ENCODE measurements around the gene IFFO2. TPM values are rescaled to one million over a fixed set of nuclear protein-coding genes. Genes with fewer than 3 reads are reported as not detected.
A peak's percentile ranks its signal among the peaks of the same experiment; 100 is the strongest.

IFFO2 gene
- total and polyA plus RNA-seq, 2 of the 8 experiments (the other 6 are each of a cell fraction or from before 2014, with no cell fraction given), result 6.6 to 10.4 TPM

DNA sequence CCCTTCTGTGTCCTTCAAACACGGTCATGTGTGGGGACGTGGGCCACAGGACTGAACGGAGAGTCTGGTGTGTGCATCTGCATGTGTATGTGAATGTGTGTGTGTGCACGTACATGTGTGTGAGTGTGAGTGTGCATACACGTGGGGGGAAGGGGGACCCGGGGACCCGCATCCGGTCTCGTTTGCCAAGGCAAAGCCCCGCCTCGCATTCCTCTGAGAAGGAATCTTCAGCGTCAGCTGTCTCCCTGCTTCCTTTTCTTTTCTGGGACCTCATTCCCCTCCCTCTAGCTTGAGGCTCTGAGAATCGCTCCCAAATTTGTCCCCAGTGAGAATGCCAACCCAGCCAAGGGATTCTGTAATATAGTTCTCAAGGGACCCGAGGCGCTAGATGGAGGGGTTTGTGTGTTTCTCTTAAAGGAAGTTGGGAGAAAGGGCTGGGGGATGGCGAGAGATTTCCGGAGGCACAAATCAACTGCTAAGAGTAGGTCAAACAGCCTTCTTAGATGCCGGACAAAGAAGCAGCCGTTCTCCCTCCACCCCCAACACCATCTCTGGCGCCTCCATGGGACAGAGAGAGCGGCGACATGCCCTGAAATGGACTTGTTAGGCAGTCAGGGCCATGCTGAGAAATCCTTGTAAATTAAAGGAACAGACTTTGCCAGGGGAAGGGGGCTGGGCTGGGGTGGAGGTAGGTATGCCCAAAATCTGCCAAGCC is 6.6 kb downstream of the IFFO2 start (continued):
- TF ChIP-seq, protein P1, sequence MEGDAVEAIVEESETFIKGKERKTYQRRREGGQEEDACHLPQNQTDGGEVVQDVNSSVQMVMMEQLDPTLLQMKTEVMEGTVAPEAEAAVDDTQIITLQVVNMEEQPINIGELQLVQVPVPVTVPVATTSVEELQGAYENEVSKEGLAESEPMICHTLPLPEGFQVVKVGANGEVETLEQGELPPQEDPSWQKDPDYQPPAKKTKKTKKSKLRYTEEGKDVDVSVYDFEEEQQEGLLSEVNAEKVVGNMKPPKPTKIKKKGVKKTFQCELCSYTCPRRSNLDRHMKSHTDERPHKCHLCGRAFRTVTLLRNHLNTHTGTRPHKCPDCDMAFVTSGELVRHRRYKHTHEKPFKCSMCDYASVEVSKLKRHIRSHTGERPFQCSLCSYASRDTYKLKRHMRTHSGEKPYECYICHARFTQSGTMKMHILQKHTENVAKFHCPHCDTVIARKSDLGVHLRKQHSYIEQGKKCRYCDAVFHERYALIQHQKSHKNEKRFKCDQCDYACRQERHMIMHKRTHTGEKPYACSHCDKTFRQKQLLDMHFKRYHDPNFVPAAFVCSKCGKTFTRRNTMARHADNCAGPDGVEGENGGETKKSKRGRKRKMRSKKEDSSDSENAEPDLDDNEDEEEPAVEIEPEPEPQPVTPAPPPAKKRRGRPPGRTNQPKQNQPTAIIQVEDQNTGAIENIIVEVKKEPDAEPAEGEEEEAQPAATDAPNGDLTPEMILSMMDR (IDR thresholded peaks at IDR 0.05; ENCODE audit: control extremely low read depth in 1 of 3, insufficient read depth in 1 of 3, low read depth in 1 of 3, low read length in 3 of 3), result peak; percentile 2 to 25 (median 22); a peak in 2 of 4 replicates
- TF ChIP-seq RNF2 (IDR thresholded peaks at IDR 0.05; ENCODE audit: borderline replicate concordance, low read depth, low read length, missing control alignments, poor library complexity, severe bottlenecking), result no peak
- TF ChIP-seq TAF7 (optimal IDR thresholded peaks at IDR 0.05; ENCODE audit: borderline replicate concordance, low read depth, low read length), result no peak
- TF ChIP-seq CHD1 (IDR thresholded peaks at IDR 0.05; ENCODE audit: low read depth, low read length), result no peak
- TF ChIP-seq POLR2A (IDR thresholded peaks at IDR 0.05; ENCODE audit: control extremely low read depth in 1 of 2, low read depth in 2 of 2, low read length in 2 of 2), result peak in 1 of 2 experiments; percentile 59; a peak in 2 of 3 replicates
- peak; percentile 52; the same call in 1 of the 2 replicates for TF ChIP-seq TAF1 (IDR thresholded peaks at IDR 0.05; ENCODE audit: low read depth, low read length)
- TF ChIP-seq HDAC2 (IDR thresholded peaks at IDR 0.05; ENCODE audit: borderline replicate concordance in 1 of 2, low read depth in 2 of 2, low read length in 2 of 2), result no peak
- no peak for TF ChIP-seq SIX5 (IDR thresholded peaks at IDR 0.05; ENCODE audit: low read depth, low read length)
- no peak for TF ChIP-seq JUN (IDR thresholded peaks at IDR 0.05; ENCODE audit: low read depth, low read length)
- no peak for TF ChIP-seq JUND (IDR thresholded peaks at IDR 0.05; ENCODE audit: low read length)
- TF ChIP-seq, protein P2, sequence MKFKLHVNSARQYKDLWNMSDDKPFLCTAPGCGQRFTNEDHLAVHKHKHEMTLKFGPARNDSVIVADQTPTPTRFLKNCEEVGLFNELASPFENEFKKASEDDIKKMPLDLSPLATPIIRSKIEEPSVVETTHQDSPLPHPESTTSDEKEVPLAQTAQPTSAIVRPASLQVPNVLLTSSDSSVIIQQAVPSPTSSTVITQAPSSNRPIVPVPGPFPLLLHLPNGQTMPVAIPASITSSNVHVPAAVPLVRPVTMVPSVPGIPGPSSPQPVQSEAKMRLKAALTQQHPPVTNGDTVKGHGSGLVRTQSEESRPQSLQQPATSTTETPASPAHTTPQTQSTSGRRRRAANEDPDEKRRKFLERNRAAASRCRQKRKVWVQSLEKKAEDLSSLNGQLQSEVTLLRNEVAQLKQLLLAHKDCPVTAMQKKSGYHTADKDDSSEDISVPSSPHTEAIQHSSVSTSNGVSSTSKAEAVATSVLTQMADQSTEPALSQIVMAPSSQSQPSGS (IDR thresholded peaks at IDR 0.05; ENCODE audit: low read length), result no peak
